ENCODE data around the gene POMGNT2.

GRCh38 chr3:43074482-43074881 is 31.4 kb downstream of the POMGNT2 start:
- no peak for TF ChIP-seq CTCF (conservative IDR thresholded peaks at IDR 0.05; ENCODE audit: low read length)
- TF ChIP-seq EZH2phosphoT487 (IDR thresholded peaks at IDR 0.05; ENCODE audit: borderline replicate concordance) = no peak
